ENCODE data around the gene TSFM.
A peak's percentile ranks its signal among the peaks of the same experiment; 100 is the strongest.

TSFM gene

DNA sequence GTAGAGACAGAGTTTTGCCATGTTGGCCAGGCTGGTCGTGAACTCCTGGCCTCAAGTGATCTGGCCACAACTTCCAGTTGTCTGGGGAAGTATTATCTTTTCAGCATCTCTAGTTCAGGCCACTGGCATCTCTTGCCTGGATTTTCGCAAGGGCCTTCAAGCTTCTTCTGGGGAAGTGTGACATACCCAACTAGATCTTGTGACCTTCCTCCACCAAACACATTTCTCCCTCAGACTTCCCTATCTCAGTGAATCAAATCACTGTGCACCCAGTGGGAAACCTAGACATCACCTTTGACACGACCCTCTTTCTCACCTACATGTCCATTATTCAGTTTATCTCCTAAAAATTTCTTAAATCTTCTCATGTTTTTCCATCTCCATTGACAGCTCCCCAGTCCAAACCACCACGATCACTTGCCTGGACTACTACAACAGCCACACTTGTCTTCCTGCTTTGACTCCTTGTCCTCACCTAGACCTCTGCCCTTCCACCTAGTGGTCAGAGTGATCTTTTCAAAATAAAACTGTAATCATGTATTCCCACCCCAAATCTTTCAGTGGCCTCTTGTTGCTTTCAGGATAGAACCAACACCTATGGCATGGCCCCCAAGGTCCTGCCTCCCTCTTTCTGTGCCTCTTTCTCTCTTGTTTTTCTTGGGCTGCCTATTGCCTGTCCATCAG lies 6.9 kb upstream of the TSFM start:
- peak; percentile 27 for DNase-seq

DNA sequence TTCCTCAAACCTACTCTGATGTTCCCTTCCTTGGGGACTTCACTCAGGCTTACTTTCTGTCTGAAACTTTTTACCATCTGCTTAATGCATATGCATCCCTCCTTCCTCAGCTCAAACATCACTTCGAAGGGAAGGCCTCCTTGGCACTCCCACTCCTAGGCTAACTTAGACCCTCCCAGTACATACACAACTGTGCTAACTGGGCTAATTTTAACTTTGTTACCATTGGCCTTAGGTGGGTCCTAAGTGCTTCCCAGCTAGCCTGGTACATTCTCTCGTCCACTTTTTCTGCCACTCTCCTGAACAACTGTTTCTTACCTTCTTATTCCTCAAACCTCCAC lies 6.4 kb upstream of the TSFM start:
- Histone ChIP-seq H3F3A (ENCODE audit: insufficient read depth, low read length) (peaks cover 4% of the 10 kb centered on the region; the same call in 1 of the 2 replicates), H3K4me3 (ENCODE audit: low read length) (no peak overlapping the region), H3K4me2 (ENCODE audit: low read depth, low read length) (no peak overlapping the region), H4K20me1 (ENCODE audit: insufficient read depth, low read length) (no peaks in the 10 kb centered on the region), H3K79me2 (ENCODE audit: low read length) (peaks cover 3% of the 10 kb centered on the region), H3K4me1 (ENCODE audit: low read length) (no peaks in the 10 kb centered on the region), H3K9ac (ENCODE audit: low read length) (no peak overlapping the region), H3K9me2 (replicated peaks; ENCODE audit: insufficient read depth, low read length) (no peaks in the 10 kb centered on the region), H3K9me3 (replicated peaks; ENCODE audit: insufficient read depth, low read length) (no peaks in the 10 kb centered on the region), H3K36me3 (replicated peaks; ENCODE audit: insufficient read depth, low read length) (no peaks in the 10 kb centered on the region), H2AFZ (ENCODE audit: low read length) (no peak overlapping the region), H3K27me3 (replicated peaks; ENCODE audit: insufficient read depth, low read length) (no peaks in the 10 kb centered on the region), H3K27ac (ENCODE audit: low read length) (no peak overlapping the region)
- no peak for DNase-seq
- TF ChIP-seq EZH2phosphoT487 (IDR thresholded peaks at IDR 0.05; ENCODE audit: low read length) (no peak), EZH2 (optimal IDR thresholded peaks at IDR 0.05; ENCODE audit: low read depth, low read length) (no peak)
- TF ChIP-seq, protein P1, sequence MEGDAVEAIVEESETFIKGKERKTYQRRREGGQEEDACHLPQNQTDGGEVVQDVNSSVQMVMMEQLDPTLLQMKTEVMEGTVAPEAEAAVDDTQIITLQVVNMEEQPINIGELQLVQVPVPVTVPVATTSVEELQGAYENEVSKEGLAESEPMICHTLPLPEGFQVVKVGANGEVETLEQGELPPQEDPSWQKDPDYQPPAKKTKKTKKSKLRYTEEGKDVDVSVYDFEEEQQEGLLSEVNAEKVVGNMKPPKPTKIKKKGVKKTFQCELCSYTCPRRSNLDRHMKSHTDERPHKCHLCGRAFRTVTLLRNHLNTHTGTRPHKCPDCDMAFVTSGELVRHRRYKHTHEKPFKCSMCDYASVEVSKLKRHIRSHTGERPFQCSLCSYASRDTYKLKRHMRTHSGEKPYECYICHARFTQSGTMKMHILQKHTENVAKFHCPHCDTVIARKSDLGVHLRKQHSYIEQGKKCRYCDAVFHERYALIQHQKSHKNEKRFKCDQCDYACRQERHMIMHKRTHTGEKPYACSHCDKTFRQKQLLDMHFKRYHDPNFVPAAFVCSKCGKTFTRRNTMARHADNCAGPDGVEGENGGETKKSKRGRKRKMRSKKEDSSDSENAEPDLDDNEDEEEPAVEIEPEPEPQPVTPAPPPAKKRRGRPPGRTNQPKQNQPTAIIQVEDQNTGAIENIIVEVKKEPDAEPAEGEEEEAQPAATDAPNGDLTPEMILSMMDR (IDR thresholded peaks at IDR 0.05; ENCODE audit: low read length): no peak

More for the DNA sequence above, 6.9 kb upstream of the TSFM start:
- H3K9me3 ChIP-seq (replicated peaks; ENCODE audit: insufficient read depth, low read length): no peaks in the 10 kb centered on the region
- H3K9ac ChIP-seq (ENCODE audit: low read length): no peak overlapping the region
- no peaks in the 10 kb centered on the region for H3K27me3 ChIP-seq (replicated peaks; ENCODE audit: insufficient read depth, low read length)
- peaks cover 8% of the 10 kb centered on the region for H3K79me2 ChIP-seq (ENCODE audit: low read length)
- H3K4me1 ChIP-seq (ENCODE audit: low read length): 0 out of 2 replicates have a peak, but pooled peaks cover 4% of the 10 kb centered on the region
- TF ChIP-seq EZH2phosphoT487 (IDR thresholded peaks at IDR 0.05; ENCODE audit: low read length) (no peak), EZH2 (optimal IDR thresholded peaks at IDR 0.05; ENCODE audit: low read depth, low read length) (no peak)
- TF ChIP-seq, protein P1 (IDR thresholded peaks at IDR 0.05; ENCODE audit: low read length): peak; percentile 26
- no peak overlapping the region for H3K27ac ChIP-seq (ENCODE audit: low read length)
- H3K9me2 ChIP-seq (replicated peaks; ENCODE audit: insufficient read depth, low read length): no peaks in the 10 kb centered on the region
- no peak overlapping the region for H3K4me3 ChIP-seq (ENCODE audit: low read length)
- no peak overlapping the region for H2AFZ ChIP-seq (ENCODE audit: low read length)
- no peaks in the 10 kb centered on the region for H3K36me3 ChIP-seq (replicated peaks; ENCODE audit: insufficient read depth, low read length)
- no peaks in the 10 kb centered on the region for H4K20me1 ChIP-seq (ENCODE audit: insufficient read depth, low read length)
- H3K4me2 ChIP-seq (ENCODE audit: low read depth, low read length): no peak overlapping the region
- peaks cover 4% of the 10 kb centered on the region; the same call in 1 of the 2 replicates for H3F3A ChIP-seq (ENCODE audit: insufficient read depth, low read length)

DNA sequence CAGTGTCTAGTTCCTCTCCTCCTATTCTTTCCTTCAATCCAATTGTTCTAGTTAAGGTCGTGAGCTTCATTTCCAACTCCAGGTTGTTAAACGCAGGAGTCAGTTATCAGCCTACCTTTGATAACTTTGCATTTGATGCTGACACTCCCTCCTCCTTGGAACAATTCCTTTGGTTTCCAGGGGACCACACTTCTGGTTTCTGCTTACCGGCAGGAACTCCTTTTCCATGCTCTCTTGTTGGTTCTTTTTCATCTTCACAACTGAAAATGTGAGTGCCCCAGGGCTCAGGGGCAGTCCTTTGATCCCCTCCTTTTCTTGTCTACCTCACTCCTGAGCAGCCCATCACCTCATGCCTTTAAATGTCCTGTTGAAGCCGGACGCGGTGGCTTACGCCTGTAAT lies 5.2 kb upstream of the TSFM start:
- Histone ChIP-seq H3K9ac (ENCODE audit: low read length) (no peak overlapping the region), H3K27ac (ENCODE audit: low read length) (no peak overlapping the region), H3K79me2 (ENCODE audit: low read length) (no peaks in the 10 kb centered on the region), H3K4me1 (ENCODE audit: low read length) (peaks cover 11% of the 10 kb centered on the region), H3K27me3 (replicated peaks; ENCODE audit: insufficient read depth, low read length) (no peaks in the 10 kb centered on the region), H3K9me3 (replicated peaks; ENCODE audit: insufficient read depth, low read length) (no peaks in the 10 kb centered on the region), H3K4me3 (ENCODE audit: low read length) (no peak overlapping the region), H4K20me1 (ENCODE audit: insufficient read depth, low read length) (no peaks in the 10 kb centered on the region), H2AFZ (ENCODE audit: low read length) (no peak overlapping the region), H3K36me3 (replicated peaks; ENCODE audit: insufficient read depth, low read length) (no peaks in the 10 kb centered on the region), H3F3A (ENCODE audit: insufficient read depth, low read length) (no peaks in the 10 kb centered on the region), H3K4me2 (ENCODE audit: low read depth, low read length) (no peak overlapping the region), H3K9me2 (replicated peaks; ENCODE audit: insufficient read depth, low read length) (no peaks in the 10 kb centered on the region)
- no peak for DNase-seq
- TF ChIP-seq, protein P1 (IDR thresholded peaks at IDR 0.05; ENCODE audit: low read length): no peak
- TF ChIP-seq EZH2phosphoT487 (IDR thresholded peaks at IDR 0.05; ENCODE audit: low read length) (no peak), EZH2 (optimal IDR thresholded peaks at IDR 0.05; ENCODE audit: low read depth, low read length) (no peak)

All from MM.1S (cell line).